Thyroid gland (tissue), 4 donors: ENCODE data around the gene DPPA4. TPM values are rescaled to one million over a fixed set of nuclear protein-coding genes. Genes with fewer than 3 reads are reported as not detected.

Source experiments
- DNase-seq, 2 donors: peaks; one replicate each; pipeline ENCODE4 v3.0.0-alpha.2; 2019
- H3K27ac ChIP-seq, 3 donors: fragments of 200-600 bp; sonication (generic); 1 replicate in 2 of 3; 2 replicates in 1 of 3; pipeline ENCODE4 v1.5.1; 2016 to 2019; ENCODE audit warnings: mild to moderate bottlenecking in 1 of 3, moderate library complexity in 1 of 3
- H3K27me3 ChIP-seq: fragments of 200-600 bp; sonication (generic); one replicate; pipeline ENCODE4 v1.5.1; 2019
- H3K36me3 ChIP-seq, 2 donors: fragments of 200-600 bp; sonication (generic); one replicate each; pipeline ENCODE4 v1.5.1; 2016 to 2019
- H3K4me1 ChIP-seq, 2 donors: fragments of 200-600 bp; sonication (generic); one replicate each; pipeline ENCODE4 v1.5.1; 2017 to 2019
- H3K4me3 ChIP-seq, 3 donors: fragments of 200-600 bp; sonication (generic); replicated peaks in 1 of 3; 1 replicate in 2 of 3; 2 replicates in 1 of 3; pipeline ENCODE4 v1.5.1; 2016; ENCODE audit warnings: mild to moderate bottlenecking in 1 of 3
- H3K9me3 ChIP-seq: fragments of 200-600 bp; sonication (generic); one replicate; pipeline ENCODE4 v1.5.1; 2017
- POLR2A ChIP-seq, 2 donors: fragments of 450-650 bp; IDR thresholded peaks; one replicate each; pipeline ENCODE4 v1.6.1; 2017; ENCODE audit warnings: antibody characterized with exemption in 2 of 2, mild to moderate bottlenecking in 2 of 2, moderate library complexity in 1 of 2
- WGBS, 2 donors: methylation state at CpG; one replicate each; pipeline ENCODE4 v1.1.5; 2017; 5-methylcytosine and 5-hydroxymethylcytosine counted together
- intact Hi-C: fragments of 100-400 bp; cut with DNase I; formaldehyde crosslinking; loops from one replicate; pipeline ENCODE4 v1.15.1; 2023
- total RNA-seq, 4 donors: library from RNA; depleted of rRNA; stranded (reverse); fragments of >200 nt; gene quantifications; one replicate each; pipeline ENCODE4 v1.2.3, GENCODE V29; 2016
- TF ChIP-seq, protein P1 (sequence below), 6 experiments: fragments of 200-600 bp in 3 of 6; fragments of 450-650 bp in 3 of 6; sonication (generic) in 3 of 6; IDR thresholded peaks; one replicate each; pipeline ENCODE4 v1.5.1; 2016 to 2019; ENCODE audit warnings: antibody characterized with exemption in 6 of 6, mild to moderate bottlenecking in 2 of 6, inconsistent platforms in 1 of 6, moderate library complexity in 1 of 6

Gene DPPA4
- total RNA-seq, 4 donors from 2014 or later = not detected

DNA sequence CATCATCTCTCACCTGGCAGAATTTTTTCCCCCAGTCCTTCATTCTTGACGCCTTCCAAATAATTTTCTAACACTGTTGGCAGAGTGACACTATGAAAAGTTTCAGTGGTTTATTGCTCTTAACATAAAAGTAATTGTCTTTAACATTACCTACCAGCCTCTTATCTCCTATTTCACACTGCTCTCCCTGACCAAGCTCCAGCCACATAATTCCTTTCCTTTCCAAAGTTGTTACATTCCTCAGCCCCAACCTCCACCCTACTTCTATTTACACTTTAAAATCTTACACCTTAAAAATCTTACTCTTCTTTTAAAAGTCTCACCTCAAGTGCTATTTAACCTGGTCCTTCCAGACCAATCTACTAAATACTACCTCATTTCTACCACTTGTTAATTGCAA is 2.8 kb downstream of the DPPA4 start:
- 88 to 90% methylated on average over 1 of the region's 1 CpG for WGBS, 2 donors
- TF ChIP-seq, protein P1, sequence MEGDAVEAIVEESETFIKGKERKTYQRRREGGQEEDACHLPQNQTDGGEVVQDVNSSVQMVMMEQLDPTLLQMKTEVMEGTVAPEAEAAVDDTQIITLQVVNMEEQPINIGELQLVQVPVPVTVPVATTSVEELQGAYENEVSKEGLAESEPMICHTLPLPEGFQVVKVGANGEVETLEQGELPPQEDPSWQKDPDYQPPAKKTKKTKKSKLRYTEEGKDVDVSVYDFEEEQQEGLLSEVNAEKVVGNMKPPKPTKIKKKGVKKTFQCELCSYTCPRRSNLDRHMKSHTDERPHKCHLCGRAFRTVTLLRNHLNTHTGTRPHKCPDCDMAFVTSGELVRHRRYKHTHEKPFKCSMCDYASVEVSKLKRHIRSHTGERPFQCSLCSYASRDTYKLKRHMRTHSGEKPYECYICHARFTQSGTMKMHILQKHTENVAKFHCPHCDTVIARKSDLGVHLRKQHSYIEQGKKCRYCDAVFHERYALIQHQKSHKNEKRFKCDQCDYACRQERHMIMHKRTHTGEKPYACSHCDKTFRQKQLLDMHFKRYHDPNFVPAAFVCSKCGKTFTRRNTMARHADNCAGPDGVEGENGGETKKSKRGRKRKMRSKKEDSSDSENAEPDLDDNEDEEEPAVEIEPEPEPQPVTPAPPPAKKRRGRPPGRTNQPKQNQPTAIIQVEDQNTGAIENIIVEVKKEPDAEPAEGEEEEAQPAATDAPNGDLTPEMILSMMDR (IDR thresholded peaks at IDR 0.05) = no peak
- no peak for TF ChIP-seq POLR2A (IDR thresholded peaks at IDR 0.05)
- H3K9me3 ChIP-seq = no peaks in the 10 kb centered on the region
- H3K27me3 ChIP-seq = no peaks in the 10 kb centered on the region
- no peak for DNase-seq
- H3K4me1 ChIP-seq = no peaks in the 10 kb centered on the region
- H3K27ac ChIP-seq = no peak overlapping the region
- H3K36me3 ChIP-seq = no peaks in the 10 kb centered on the region
- intact Hi-C loops = no loop called here
- H3K4me3 ChIP-seq = no peak overlapping the region

DNA sequence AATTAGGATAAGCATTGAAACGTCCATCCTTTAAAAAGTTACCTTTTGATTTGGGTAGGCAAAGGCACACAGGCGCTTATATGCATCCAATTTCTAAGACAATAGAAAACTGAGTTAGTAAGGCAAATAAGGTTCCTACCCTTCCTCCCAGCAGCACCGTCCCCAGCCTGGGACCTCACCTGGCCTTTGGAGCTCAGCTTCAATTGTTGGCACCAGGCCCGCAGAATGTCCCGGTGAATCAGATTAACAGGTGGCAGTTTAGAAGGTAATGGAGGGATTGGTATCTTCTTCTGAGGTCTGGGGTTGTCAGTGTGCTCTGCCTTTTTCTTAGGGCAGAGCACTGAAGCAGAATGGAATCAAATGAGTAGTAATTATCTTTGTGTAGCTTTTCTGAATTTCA is 5.7 kb downstream of the DPPA4 start:
- TF ChIP-seq, protein P1 (IDR thresholded peaks at IDR 0.05) = no peak
- TF ChIP-seq POLR2A (IDR thresholded peaks at IDR 0.05) = no peak
- H3K4me1 ChIP-seq = no peaks in the 10 kb centered on the region
- DNase-seq = no peak
- H3K36me3 ChIP-seq = no peaks in the 10 kb centered on the region
- no peak overlapping the region for H3K27ac ChIP-seq
- intact Hi-C loops = no loop called here
- H3K9me3 ChIP-seq = no peaks in the 10 kb centered on the region
- no peak overlapping the region for H3K4me3 ChIP-seq
- H3K27me3 ChIP-seq = no peaks in the 10 kb centered on the region
- WGBS, 2 donors = 88 to 90% methylated on average over 5 of the region's 5 CpGs

DNA sequence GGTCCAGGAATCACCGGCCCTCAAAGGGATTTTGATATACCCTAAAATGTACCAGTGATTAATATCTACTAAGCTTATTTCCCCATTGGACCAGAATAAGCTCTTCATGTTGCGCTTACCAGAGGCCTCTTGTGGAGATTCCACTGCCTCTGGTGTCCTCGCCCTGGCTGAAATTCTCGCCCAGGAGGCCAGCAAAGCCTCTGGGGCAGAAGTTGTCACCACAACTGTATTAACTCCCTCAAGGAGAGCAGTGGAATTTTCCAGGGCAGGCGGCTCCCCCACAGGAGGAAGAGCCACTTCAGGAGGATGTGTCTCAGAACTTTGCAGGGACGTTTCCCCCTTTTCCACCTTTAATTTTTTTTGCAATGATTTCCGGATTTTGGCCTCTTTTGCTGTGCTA is 6.9 kb downstream of the DPPA4 start:
- Histone ChIP-seq H3K9me3 (no peaks in the 10 kb centered on the region), H3K36me3 (no peaks in the 10 kb centered on the region), H3K4me1 (no peaks in the 10 kb centered on the region), H3K27me3 (no peaks in the 10 kb centered on the region), H3K27ac (no peak overlapping the region), H3K4me3 (no peak overlapping the region)
- intact Hi-C loops = no loop called here
- no peak for DNase-seq
- WGBS, 2 donors = 90 to 91% methylated on average over 7 of the region's 7 CpGs
- TF ChIP-seq POLR2A (IDR thresholded peaks at IDR 0.05) = no peak
- TF ChIP-seq, protein P1 (IDR thresholded peaks at IDR 0.05) = no peak

DNA sequence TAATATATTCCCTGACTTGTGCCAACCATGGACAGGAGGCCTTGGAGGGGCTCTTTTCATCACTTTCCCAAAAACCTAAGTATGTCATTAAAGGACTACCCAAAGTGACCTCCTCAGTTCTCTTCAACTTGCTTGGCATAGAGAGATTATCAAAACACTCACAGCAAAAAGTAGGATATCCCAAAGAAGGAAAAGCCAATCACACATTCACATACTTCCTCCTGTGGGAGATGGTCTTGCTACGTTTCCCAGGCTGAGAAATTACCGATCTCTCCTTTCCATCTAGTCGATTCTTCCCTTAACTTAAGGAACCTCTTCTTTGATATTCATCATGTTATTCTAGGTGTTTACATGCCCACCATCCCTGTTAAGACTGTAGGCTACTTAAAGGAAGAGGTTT is 9.1 kb downstream of the DPPA4 start:
- Histone ChIP-seq H3K36me3 (no peaks in the 10 kb centered on the region), H3K27ac (no peak overlapping the region), H3K4me3 (no peak overlapping the region), H3K9me3 (no peaks in the 10 kb centered on the region), H3K4me1 (no peaks in the 10 kb centered on the region), H3K27me3 (no peaks in the 10 kb centered on the region)
- intact Hi-C loops = no loop called here
- DNase-seq = no peak
- WGBS, 2 donors = 84 to 94% methylated on average over 3 of the region's 3 CpGs
- TF ChIP-seq, protein P1 (IDR thresholded peaks at IDR 0.05) = no peak

DNA sequence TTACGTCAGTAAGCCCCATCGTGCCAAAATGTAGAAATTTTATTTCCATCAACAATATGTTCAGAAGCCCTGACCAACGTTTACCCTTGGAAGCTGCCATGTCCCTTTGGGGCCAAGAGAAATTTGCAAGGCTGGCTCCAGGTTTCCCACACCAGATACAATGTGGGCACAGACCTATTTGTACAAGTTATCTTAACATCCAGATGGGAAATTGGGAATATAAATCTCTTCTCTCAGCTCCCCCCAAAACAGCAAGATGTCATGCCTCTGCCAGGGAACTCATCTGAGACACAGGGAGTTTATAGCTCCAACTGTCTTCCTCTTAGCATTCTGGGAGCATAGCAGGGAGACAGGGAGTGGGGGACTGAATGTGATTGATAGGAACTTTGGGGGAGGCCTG is 11.7 kb downstream of the DPPA4 start:
- intact Hi-C loops = no loop called here
- no peak overlapping the region for H3K27ac ChIP-seq
- no peaks in the 10 kb centered on the region for H3K27me3 ChIP-seq
- H3K4me1 ChIP-seq = no peaks in the 10 kb centered on the region
- no peak for TF ChIP-seq POLR2A (IDR thresholded peaks at IDR 0.05)
- no peaks in the 10 kb centered on the region for H3K36me3 ChIP-seq
- WGBS, 2 donors = 69 to 75% methylated on average over 3 of the region's 3 CpGs
- no peaks in the 10 kb centered on the region for H3K9me3 ChIP-seq
- H3K4me3 ChIP-seq = no peak overlapping the region
- DNase-seq = no peak

DNA sequence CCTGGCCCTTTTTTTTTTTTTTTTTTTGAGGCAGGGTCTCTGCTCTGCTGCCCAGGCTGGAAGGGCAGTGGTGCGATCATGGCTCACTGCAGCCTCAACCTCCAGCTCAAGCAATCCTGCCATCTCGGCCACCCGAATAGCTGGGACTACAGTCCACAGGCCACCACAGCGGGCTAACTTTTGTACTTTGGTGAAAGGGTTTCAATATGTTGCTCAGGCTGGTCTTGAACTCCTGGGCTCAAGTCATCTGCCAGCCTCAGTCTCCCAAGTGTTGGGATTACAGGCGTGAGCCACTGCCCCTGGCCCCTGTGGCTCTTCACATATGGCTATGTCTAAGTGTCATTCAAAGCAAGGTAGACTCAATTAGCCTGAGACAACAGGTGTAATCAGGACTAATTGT is 12.2 kb downstream of the DPPA4 start:
- Histone ChIP-seq H3K27me3 (no peaks in the 10 kb centered on the region), H3K4me3 (no peak overlapping the region), H3K36me3 (no peaks in the 10 kb centered on the region), H3K27ac (no peak overlapping the region), H3K4me1 (no peaks in the 10 kb centered on the region), H3K9me3 (no peaks in the 10 kb centered on the region)
- 84 to 85% methylated on average over 4 to 5 of the region's 5 CpGs for WGBS, 2 donors
- no peak for DNase-seq
- TF ChIP-seq, protein P1 (IDR thresholded peaks at IDR 0.05) = no peak
- no peak for TF ChIP-seq POLR2A (IDR thresholded peaks at IDR 0.05)
- intact Hi-C loops = no loop called here
